ENCODE data around the gene NPTX1.
"Not testable (repeated sequence)": the region's sequence is repeated elsewhere in the genome, so short reads cannot be mapped to it uniquely, and the experiment has no call there.

Gene NPTX1, protein sequence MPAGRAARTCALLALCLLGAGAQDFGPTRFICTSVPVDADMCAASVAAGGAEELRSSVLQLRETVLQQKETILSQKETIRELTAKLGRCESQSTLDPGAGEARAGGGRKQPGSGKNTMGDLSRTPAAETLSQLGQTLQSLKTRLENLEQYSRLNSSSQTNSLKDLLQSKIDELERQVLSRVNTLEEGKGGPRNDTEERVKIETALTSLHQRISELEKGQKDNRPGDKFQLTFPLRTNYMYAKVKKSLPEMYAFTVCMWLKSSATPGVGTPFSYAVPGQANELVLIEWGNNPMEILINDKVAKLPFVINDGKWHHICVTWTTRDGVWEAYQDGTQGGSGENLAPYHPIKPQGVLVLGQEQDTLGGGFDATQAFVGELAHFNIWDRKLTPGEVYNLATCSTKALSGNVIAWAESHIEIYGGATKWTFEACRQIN

DNA sequence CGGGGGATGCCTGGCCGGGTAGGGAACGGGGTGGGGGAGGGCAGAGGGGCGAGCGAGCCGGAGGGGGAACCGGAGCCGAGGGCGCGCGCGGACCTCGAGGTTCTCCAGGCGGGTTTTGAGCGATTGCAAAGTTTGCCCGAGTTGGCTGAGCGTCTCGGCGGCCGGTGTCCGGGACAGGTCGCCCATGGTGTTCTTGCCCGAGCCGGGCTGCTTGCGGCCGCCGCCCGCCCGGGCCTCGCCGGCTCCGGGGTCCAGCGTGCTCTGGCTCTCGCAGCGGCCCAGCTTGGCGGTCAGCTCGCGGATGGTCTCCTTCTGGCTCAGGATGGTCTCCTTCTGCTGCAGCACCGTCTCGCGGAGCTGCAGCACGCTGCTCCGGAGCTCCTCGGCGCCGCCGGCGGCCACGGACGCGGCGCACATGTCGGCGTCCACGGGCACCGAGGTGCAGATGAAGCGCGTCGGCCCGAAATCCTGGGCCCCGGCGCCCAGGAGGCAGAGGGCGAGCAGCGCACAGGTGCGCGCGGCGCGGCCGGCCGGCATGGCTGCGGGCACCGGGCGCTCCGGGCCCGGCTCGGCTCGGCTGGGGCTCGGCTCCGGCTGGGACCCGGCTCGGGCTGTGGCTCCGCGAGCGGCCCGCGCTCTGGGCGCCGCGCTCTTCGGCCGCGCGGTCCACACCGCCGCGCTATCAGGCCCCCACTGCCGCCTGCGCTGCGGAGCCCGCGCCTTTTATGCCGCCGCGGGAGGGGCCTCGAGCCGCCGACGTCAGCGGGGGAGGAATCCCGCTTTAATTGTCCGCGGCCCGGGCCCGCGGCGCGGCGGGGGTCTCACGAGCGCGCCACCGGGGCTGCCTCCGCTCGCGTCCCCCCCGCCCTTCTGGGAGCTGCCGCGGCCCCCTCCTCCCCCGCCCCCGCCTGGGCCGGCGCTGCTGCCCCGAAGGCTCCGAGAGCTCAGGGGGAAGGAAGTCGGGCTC lies at the start of gene NPTX1:
TSS of gene NPTX1 (minus strand) at position 698 of the 967 bp plus-strand sequence. CDS start at position 537, 161 bp downstream.
- peak; percentile 12 to 19 for ATAC-seq

DNA sequence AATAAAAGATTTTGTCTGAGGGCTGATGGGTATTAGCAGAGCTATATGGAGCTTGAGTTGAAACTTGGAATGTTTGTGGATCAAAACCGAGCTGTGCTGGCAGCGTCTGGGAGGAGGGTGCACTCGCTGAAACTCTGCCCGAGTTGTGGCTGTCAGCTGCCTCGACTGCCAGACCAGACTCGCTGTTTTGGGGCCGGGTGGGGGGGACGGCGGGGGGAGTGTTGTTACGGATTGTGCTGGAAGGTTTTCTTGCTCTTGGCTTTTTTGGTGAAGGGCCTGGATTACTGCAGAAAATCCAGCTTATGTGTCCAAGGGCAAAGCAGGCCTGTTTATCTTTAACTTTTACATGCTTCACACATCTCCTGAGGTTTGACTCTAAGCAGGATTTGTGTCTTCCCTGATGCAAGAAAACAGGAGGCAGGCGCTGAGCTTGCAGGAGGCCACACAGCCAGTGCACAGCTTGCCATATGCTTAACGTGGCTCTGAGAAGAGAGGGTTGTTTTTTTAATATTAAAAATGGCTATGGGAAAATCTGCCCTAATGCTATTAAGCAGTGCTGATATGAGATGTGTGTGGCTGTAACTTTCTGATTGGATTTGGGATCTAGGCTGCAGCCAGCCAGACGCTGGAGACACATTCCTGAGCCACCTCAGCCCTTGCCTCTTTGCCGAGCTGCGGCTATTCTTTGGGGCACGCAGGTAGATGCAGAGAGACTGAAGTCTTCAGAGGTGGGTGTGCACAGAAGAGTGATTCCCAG lies 47.7 kb upstream of the NPTX1 start:
- no peak for ATAC-seq

DNA sequence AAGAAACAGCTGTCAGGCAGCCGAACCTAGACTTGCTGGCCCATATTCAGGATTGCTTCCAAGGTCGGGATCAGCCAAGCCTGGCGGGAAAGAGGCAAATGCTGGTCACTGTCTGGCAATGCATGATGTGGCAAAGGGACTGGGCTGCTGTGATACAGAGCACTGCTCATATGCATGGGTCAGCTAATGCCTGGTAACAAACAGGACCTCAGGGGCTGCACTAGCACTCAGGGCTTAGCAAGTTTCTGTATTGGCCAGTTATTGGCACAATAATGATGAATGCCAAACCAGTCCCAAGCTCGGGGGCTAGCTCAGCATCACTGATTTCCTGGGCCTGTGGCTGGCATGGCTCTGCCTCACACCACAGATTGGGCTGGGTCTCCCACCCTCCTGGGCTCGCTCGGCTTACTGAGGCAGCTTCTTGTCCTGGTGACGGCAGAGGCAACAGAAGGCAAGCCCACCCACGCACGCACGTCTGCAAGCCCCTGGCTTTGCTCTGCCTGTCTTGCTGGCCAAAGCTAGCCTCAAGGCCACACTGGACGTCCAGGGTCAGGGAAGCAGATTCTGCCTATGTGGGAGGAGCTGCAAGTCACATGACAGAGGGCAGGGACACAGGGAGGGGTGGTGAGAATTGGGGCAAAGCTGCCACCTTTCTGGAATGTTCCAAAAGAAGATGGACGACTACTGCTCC lies 46.8 kb upstream of the NPTX1 start:
- no peak for ATAC-seq

DNA sequence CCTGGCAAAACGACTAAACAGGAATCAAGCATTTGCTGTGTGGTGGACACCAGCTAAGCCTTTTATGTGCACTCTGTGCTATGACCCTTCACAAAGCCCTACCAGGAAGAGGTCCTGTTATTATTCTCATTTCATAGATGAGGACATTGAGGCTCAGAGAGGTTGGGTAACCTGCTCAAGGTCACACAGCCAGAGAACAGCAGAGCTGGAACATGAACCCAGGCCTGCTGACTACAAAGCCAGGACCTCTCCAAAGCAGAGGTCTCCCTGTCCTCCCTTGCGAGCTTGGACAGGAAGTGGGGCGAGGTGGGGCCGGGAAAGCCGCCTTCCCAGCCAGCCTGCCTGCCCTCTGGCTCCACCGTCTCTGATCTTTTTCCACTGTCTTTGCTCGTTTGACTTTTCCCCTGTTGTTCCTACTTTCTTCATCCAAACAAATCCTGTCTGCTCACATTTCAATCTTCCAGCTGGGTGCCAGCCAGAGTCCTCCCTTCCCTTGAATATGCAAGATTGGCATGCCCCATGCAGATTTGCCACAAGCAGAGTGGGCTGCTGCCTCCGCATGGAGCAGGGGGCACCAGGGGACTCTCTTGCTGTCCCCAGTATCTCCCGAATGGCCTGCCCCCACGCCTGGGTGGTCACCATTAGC lies 44.5 kb upstream of the NPTX1 start:
- no peak for ATAC-seq

DNA sequence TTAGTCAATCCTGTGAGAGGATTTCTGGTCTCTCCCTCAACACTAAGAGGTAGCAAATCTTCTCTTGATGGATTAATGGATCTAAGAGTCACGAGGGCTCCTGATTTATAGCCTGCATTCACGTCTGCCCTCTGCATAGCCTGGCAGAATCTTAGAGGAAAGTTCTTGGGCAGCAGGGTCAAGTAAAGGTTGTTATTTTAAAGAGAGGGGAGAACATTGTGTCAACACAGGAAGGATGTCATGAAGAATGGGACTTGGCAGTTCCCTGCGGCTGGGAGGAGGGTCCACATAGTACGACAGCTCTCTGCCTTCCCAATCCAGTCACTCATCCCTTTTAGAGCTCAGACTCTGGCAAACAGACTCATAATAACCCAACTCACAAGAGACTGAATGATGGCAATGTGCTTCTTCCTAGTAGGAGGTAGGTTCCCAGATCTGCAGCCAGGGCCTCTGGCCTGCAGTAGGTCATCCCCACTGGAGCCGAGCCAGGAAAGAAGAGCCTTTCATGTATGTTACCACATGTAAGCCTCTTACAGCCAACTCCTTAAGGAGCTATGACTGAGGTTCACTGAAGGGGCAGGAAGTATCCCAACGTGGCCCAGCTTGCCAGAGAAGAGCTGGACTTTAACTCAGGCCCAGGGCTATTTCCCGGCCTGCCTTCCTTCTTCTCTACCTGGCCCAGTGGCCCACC lies 42.8 kb upstream of the NPTX1 start:
- no peak for ATAC-seq

DNA sequence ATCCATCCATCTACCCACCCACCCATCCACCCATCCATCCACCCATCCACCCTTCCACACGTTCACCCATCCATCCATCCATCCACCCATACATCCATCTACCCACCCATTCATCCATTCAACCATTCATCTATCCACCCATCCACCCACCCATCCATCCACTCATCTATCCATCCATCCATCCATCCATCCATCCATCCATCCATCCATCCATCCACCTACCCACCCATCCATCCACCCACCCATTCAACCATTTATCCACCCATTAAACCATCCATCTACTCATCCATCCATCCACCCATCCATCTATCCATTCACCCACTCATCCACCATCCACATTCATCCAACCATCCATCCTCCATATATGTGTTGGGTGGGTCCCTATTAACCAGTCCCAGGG lies 42.0 kb upstream of the NPTX1 start:
- no peak for ATAC-seq

DNA sequence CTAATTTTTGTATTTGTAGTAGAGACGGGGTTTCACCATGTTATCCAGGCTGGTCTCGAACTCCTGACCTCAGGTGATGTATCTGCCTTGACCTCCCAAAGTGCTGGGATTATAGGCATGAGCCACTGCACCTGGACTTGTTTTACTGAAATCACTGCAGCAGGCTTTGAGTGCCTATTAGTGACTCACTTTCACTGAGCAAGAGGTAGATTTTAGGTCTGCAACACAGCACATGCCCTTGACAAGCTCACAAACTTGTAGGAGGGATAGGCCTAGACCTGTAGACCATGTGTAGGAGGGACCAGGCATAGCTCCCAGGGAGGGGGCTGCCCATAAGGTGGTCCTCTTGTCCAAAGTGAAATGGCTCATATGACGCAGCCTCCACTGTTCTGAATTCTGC lies 41.2 kb upstream of the NPTX1 start:
- ATAC-seq, result no peak

DNA sequence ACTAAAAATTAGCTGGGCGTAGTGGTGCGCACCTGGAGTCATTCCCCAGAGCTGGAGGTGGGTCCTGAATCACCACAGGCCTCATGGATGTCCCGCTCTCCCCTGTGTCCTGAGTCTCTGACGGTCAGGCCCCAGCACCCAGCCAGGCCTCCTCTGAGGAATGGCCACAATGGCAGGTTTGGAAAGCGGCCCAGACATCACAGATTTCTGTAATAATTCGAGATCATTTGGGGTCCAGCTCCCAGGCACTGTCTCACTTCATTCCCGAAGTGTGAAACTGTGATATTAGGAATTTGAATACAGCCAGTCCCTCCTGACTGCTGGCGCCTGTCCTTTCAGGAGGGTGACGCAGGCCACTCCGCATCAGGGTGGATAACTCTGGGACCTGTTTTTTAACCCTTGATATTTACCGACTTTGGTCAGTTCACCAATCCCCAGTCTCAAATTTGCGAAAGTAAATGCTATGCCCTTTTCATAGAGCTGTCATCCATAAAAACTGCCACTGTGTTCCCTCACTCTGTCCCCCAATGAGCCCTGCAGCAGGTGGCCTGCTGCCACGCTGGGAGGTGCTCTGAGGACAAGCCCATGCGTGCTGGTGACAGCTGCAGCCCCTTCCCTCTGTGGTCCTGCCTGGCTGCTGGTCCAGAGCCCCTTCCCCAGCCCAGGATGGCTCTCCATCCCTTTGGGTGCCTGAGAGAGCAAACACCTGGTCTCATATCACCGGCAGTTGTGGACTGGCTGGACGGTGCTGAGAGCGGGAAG lies 39.9 kb upstream of the NPTX1 start:
- ATAC-seq, result no peak

DNA sequence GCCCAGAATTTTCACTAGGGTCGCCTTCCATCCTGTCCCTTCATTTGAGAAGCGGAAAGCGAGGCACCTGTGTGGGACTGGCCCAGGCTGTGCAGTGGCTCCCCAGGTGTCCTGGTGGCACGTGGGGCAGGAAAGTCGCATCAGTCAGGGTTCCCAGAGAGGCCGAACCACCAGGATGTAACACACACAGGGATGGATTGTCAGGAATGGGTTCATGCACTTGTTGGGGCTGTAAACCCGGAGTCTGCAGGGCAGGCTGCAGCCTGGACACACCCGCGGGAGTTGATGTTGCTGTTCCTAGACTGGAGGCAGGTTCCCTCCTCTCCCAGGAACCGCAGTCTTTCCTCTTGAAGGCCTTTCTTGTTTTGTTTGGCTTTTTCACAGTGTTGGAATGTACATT lies 37.5 kb upstream of the NPTX1 start:
- ATAC-seq, result no peak

DNA sequence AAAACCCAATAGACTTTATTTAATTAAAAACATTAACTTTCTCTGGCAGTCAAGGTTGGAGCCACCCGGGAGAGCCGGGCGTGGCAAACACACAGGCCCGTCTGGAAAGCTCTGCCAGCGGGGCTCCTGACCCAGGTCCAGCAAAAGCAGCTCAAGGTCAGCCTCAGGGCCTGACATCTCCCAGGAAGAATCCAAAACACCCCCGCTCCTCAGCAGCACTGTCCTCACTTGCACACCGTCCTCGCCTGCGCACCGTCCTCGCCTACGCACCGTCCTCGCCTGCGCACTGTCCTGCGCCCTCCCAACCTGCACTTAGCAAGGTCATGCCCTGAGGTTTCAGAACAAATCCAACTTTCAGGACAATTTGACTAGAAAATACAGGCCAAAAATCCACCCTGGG lies 36.8 kb upstream of the NPTX1 start:
- no peak for ATAC-seq

DNA sequence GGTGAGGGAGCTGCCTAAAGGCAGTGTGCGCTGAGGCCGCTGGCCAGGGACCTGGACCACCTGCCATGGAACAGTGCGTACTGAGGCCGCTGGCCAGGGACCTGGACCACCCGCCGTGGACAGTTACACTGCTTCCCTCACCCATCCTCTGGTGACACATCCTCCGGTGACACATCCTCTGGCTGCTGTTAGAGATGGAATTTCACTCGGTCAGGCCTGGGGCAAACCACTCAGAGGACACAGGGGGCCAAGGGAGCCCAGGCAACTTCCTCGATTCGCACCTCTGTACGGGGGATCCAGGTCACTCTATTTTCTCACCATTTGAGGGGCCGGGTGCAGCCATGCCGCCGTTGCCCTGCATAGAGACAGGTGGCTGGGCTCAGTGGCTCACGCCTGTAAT lies 35.8 kb upstream of the NPTX1 start:
- no peak for ATAC-seq

DNA sequence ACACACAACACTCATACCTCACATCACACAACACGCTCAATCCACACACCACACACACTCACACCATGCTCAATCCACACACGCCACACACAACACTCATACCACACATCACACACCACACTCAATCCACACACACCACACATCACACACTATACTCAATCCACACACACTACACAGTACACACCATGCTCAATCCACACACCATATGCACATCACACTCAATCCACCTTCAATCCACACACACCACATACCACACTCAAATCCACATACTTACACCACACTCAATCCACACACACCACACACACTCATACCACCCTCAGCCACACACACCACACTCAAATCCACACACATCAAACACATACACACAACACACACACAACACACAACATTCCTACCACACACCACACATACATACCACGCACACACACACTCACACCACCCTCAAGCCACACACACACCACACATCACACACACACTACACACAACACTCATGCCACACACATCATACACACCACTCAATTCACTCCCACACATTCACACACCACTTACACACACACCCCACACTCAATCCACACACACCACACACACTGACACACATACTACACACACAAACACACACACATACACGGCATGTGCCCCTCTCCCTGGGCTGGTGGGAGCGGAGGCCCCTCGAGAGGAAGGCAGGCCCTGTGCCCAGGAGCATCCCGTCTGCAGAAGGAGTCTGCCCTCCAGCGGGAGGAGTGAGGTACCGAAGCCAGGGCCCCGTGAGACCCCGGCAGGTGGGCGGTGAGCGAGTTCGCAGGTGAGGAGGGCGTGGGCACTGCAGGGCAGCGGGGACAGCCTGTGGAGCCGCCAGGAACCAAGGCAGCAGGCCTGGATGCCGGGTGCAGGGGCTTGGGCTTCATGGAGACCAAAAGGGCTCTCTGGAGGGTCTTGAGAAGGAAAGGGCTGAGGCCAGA lies 35.1 kb upstream of the NPTX1 start:
- no peak for ATAC-seq

DNA sequence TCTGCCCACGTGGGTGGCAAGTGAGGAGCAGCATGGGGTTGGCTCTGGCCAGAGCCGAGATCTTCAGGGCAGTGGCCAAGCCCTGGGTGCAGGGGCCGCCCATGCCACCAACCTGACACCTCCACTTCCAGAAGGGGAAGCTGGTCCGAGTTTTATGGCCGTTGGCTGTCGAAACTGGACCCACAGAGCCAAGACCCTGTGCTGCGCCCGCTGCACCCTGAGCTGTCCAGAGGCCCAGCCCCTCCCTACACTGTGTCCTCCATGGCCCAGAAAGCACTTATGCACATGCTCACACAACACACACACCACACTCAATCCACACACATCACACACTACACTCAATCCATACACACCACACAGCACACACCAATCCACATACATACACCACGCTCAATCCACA lies 34.4 kb upstream of the NPTX1 start:
- no peak for ATAC-seq

DNA sequence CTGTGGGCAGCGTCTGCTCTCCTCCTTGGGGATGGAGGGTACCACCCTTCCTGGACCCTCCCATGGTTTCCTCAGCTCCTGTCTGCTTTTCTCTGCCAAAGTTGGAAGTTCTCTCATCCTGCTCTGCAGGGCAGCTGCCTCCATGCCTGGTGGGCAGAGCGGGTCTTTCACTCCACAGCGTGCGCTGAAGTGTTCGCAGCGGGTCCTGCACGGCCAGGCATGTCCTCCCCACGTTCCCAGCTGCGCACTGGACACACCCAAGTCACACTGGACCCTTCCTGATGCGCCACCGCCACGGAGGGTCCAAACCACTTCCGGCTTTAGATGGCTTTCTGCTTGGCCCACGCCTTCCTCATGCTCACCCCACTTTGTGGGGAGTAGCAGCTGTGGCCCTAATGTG lies 33.7 kb upstream of the NPTX1 start:
- ATAC-seq, result no peak

DNA sequence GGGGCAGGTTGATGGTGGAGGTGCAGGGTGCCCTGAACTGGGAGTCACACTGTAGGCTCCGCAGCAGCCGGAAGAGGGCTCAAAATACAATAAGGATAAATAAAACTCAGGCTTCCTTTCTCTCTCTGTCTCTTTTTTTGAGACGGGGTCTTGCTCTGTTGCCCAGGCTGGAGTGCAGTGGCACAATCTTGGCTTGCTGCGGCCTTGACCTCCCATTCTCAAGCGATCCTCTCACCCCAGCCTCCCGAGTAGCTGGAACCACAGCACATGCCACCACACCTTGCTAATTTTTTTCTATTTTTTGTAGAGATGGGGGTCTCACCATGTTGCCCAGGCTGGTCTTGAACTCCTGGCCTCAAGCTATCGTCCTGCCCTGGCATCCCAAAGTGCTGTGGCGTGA lies 32.9 kb upstream of the NPTX1 start:
- ATAC-seq, result no peak

DNA sequence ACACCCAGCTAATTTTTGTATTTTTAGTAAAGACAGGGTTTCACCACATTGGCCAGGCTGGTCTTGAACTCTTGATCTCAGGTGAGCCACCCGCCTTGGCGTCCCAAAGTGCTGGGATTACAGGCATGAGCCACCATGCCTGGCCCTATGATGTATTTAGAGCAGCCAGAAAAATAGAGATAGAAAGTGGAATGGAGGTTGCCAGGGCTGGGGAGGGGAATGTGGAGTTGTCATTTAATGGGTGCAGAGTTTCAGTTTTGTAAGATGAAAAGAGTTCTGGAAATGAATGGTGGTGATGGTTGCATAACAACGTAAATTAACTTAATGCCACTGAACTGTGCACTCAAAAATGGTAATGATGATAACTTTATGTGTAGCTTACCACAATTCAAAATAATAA lies 31.6 kb upstream of the NPTX1 start:
- ATAC-seq, result peak in 1 of 2 donors; percentile 33

DNA sequence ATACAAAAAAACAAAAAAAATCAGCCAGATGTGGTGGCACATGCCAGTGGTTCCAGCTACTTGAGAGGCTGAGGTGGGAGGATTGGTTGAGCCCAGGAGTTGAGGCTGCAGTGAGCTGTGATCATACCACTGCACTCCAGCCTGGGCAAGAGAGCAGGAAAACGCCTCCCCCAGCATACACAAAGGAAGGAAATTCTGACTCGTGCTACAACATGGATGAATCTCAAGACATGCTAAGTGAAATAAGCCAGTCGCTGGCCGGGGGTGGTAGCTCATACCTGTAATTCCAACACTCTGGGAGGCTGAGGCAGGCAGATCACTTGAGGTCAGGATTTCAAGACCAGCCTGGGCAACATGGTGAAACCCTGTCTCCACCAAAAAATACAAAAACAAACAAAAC lies 30.8 kb upstream of the NPTX1 start:
- not testable (repeated sequence) for ATAC-seq

DNA sequence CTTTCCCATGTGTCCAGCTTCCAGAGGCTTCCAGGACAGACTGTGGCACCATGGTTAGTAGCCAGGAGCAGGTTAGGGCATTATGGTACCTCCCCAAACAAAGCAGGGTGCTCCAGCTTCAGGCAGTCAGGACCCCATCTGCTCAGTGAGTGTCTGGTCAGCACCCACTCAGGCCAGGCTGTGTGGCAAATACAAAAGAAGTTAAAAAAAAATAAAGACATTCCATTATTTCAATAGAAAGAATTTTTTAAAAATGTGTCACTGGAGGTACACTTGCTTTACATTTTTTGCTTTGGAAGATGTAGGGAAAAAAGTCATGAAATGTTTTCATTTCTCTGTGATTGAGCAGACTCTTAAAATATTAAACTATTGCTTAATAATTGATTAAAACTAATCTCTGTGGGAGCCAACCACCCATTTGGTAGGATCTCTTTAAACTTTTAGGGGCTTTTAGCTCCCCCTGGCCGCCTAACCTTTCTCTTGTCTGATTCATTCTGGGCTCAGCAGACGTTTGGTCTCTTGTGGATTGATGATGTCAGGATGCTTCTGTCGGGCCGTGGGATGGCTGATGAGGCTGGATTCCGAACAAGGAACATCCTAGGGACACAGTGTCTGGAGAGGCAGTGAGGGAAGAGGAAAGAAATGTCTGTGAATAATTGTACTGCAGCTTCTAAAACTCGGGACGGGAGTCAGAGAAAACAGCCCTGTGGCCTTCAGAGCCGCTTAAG lies 28.4 kb upstream of the NPTX1 start:
- ATAC-seq, result no peak
